Right renal pelvis (tissue), 4 donors: ENCODE data around the gene CHCHD6. TPM values are rescaled to one million over a fixed set of nuclear protein-coding genes. Genes with fewer than 3 reads are reported as not detected.

Source experiments
- DNase-seq, 4 donors: peaks; one replicate each; pipeline ENCODE4 v3.0.0-alpha.2; 2013; ENCODE audit warnings: low read depth in 4 of 4, low spot score in 3 of 4, missing footprints in 1 of 4
- polyA plus RNA-seq, 4 donors: library from polyadenylated mRNA; unstranded; fragments of 120-200 nt; gene quantifications; one replicate each; pipeline ENCODE4 v1.2.1, GENCODE V29; 2013; ENCODE audit not compliant: insufficient read length in 4 of 4

CHCHD6 gene
- polyA plus RNA-seq, 4 donors: 17.5 to 23.2 (median 18.1) TPM

DNA sequence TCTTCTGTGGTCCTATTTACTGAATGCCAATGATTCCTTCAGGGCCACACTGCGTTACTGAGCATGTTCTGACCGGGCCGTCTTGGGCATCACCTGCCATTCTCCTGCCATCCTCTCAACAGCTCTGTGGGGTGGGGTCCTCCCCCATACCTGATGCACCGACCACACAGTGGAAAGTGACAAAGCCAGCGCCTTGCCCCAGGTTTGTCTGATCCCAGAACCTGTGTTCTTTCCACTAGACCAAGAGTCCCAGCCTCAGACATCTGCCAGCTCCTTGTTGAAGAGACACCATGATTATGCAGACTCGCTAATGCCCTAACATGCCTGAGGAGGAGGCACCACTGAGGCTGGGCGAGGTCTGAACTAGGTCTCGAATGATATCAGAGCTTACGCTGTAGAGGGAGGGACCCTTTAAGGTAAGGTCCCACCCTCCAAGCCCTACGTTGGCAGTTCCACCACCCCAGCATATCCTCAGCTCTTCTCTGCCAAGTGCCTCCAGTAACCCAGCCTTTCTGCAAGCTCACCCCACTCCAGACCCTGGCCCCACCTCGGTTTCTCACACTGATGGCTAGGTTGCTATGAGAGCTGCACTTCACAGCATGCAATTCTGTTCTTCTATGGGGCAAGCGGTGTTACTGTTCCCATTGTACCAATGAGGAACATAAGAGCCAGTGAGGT lies 249.1 kb downstream of the CHCHD6 start:
- no peak for DNase-seq

DNA sequence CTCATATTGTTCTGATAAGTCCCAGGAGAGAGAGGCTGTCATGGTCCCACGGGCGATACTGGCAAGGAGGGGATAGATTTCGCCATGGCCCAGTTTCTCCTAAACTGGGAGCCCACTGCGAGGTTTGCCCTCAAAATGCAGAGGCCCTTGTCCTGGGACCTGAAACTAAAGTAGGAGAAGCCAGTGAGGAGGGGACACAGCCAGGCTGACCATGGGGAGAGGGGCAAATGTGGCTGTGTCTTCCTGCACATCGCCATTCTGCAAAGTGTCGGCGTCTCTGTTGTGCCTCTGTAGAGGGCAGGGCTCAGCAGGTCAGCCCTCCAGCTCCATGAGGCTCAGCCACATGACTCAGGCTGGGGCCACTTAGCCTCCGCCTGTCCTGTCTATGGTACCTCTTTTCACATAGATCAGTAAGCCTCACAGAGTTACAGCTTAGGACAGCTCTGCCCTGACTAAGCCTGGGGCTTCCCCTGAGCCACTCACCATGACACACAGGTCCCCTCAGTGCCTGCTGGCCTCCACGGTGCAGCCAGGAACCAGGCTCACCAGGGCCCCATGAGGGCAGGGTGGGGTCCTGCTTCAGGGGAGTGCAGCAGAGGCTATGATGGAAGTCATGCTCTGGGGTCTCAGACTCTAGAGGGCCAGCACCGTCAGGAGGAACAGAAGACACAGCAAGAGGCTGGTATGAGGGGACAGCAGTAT lies 250.3 kb downstream of the CHCHD6 start:
- DNase-seq: no peak

DNA sequence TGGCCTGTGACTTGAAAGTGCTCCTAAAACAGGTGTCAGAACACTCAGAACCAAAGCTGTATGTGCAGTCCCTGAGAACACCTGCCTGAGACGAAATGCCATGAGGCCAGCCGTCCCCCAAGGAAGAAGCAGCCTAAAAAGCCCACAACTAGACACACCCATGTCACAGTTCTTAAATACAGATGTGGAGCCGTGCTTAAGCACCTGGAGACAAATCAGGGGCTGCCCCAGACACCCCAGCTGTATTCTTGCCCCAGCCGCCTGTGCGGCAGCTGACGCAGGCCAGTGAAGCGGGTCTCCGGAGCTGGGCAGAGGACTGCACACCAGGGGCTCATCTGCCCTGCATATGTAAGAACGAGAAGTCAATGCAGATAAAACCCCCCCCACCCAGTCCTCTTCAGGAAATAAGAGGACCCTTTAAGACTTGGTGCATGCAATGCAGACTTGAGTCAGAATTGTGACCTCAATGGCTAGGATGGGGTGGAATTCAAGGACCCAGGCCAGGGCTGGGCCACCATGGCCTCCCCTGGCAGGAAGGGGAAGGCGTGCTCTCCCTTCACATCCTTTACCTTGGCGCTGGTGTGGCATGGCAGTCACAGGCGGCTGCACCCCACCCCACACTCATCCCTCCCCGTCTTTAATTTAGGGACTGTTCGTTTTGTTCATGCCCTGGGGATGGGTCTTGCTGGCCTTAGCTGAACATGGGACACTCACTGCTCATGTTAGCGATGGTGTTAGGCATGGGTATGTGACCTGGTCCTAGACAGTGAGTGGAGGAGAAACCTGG lies 251.2 kb downstream of the CHCHD6 start:
- DNase-seq: no peak

DNA sequence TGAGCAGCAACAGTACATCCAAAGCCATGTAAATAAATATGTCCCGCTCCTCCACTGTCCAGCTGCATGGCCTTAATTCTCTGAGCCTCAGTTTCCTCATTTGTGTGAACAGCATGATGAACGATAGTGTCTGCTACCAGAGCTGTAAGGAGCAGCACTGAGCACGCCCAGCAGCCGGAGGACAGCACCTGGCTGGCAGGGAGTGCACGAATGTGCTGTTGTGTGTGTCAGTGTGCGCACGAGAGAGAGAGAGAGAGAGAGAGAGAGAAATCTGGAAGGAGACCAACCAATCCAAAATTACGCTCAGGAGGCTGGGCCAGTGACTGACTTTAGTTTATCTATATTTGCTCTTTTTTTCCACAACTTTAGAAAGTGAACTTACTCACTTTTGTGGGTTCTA lies 252.3 kb downstream of the CHCHD6 start:
- no peak for DNase-seq

DNA sequence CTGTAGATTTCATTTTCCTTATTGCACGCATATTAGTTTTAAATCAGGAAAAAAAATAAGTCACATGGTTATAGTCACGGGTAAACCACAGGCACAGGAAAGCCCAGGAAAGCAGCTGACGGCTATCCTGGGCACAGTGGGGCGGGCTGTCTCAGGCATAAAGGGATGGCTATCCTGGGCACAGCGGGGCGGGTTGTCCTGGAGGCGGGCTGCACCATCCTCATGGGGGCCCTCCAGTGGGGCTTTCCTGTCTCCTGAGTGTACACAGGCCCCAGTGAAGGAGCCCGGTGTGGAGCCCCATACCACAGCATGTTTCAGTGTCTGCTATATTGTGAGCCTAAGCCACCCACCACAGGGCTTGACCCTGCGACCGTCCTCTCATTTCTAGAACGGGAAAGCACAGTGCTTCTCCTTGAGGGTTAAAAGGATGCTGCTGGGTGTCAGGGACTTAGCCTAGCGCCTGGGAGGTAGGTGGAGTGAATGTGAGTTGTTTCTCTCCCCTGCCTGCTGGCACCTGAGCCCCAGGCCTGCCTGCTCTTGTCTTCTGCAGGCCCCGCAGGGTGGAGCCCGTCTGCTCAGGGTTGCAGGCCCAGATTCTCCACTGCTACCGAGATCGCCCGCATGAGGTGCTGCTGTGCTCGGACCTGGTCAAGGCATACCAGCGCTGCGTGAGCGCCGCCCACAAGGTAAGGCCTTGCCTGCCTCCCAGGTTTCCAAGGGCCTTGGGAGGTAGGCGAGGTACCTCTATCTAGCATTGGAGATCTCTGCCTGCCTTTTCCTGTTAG lies 253.0 kb downstream of the CHCHD6 start:
- DNase-seq: no peak

DNA sequence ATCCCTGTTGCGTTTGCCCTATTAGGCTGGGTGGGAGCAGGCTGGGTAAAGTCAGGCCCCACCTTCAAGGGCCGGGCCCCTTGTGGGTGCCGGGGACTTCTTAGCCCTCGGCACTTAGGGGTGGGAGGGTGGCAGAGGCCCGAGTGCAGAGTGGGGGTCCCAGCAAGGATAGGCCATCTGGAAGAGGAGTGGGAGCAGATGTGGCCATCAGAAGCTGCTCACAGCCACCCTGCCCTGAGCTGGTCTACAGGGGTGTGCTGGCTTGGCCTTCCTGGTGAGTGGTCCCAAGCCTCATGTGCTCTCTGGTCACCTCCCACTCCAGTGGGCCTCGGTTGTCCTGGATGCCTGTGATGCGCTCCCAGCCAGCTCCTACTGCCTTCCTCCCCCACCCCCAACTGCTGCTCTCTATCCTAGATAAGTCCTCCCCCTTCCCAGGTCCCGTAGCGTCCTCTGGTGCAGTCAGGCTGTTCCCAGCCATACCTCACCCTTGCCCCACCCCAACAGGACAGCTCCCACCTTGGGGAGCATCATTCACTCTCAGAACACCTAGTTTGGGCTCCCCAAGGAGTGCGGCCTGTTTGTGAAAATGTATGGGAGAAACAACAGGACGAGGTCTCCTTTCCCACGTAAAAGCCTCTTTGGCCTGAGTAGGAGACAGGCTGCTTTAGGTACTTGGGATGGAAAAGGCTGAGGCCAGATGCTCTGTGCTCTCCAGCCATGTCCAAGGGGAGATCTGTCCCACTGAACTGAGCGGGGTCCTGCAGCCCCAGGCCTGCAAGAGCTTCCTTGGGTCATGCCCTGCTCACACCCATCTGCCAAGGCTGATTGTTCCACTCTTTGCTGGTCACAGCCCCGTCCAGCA lies 254.0 kb downstream of the CHCHD6 start:
- no peak for DNase-seq

DNA sequence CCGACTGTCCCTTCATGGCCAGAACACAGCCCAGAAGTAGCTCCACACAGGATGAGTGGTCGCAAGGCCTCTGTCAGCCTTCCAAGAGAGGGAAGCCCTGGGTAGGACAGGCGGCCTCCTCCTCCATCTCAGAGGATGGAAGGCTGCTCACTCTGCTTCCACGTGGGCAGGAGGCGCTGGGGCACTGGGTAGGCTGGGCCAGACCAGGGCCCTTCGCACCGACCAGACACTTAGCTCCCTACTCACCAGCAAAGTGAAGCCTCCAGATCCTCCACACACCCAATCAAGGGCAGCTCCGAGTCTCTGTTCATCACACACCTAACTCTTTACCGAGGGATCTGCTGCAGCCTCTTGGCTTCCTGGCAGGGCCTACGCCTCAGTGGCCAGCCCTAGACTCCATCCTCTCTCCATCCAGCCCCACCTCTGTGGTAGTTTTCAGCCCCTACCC lies 254.6 kb downstream of the CHCHD6 start:
- no peak for DNase-seq

DNA sequence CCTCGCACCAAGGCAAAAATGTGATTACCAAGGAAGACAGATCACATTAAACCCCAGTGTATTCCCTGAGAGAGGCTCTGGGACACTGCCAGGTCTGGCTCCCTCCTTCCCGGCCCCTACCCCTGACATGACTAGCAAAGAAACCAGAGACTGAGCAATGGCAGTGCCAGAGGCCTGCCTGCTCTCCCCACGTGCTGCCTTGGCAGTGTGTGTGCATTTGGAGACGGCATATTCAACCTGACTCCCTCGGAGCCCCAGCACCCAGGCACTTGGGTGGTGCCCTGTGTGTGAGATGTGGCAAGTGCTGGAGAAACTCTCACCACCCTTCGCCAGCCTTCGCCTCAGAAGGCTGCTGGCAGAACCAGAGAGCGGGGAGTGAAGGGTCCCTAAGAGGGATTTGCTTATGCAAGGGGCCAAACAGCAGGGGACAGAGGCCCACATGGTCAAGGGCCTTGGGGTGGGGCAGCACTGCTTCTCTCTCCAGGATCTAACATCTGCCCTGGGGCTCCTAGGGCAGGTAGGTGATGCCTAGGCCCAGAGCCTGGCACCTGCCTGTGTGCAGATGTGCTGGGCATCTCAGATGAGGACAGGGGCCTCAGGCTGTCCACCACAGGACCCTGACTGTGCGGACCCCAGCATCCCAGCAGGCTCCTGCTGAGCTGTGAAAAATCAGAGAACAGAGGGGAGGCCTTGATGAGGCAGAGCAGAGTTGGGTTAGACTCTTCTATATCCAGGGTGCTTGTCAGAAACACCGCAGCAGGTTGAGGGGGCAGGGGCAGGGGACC lies 255.3 kb downstream of the CHCHD6 start:
- no peak for DNase-seq

DNA sequence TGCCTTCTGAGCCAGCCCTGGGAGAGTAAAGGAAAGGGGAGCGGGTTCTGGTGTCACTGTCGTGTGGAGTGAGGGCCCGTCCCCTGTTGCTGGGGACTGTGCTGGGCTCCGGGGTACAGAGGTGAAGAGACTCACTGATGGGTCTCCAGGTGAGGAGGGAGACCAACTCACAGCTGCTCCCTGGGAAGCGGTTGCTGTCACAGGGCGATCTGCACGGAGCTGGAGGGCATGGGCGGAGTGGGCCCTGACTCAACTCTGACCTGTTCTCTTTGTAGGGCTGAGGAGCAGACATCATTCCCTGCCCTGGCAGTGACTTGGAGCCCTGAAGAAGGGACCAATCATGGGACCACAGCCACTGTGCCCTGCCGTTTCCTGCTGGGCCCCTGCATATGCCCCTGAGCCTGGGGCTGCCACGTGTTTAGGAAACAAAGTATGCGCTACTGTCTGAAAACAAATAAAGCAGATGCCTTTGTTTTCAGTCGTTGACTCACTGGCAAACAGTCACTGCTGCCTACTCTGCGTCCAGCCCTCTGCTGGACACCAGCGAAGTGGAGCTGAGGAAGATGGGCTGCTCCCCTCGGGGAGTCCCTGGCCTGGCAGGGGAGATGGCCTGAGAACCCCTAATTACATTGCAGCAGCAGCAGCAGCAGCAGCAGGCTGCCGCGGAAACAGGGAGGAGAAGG lies 256.0 kb downstream of the CHCHD6 start:
- DNase-seq: no peak

DNA sequence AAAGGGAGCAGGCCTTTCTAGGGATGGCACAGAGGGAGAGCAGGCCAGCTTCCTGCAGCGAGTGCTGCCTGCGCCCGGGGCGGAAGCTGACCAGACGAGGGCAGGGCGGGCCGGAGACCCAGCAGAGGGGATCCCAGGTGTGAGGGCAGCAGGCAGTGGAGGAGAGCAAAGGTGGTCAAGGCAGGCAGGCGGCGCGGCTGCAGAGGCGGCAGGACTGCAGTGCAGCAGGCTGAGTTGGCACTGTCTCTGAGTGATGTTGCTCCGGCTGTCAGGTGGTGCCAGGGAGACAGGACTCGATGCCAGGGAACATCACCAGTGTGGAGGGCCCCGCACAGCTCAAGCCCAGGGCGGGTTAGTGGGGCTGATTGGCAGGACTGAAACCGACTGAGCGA lies 256.6 kb downstream of the CHCHD6 start:
- DNase-seq: no peak

DNA sequence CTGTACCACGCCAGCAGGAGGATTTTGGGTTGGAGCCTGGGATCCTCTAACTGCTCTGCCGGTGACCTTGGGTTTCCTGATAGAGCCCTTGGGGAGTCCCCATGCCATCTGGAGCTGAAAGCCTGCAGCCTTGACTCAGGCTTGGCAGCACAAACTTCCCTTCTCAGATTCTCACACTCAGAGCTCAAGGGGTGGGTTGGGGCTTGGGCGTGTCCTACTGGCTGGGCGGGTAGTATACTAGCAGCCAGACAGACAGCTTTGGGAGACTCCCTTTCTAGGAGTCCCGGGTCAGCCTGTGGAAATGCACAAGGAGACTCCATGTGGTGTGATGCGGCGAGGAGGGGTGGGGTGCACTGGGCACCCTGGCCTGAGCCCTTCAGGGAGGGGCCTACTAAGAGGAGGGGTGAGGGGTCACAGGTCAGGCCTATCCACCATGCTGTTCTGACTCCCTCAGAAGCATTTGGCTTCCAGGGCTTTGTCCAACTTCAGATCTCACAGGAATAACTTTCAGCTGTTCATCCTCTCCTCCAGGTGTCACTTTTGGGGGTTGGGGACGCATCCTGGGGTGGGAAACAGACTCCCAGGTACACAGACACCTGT lies 257.3 kb downstream of the CHCHD6 start:
- no peak for DNase-seq

DNA sequence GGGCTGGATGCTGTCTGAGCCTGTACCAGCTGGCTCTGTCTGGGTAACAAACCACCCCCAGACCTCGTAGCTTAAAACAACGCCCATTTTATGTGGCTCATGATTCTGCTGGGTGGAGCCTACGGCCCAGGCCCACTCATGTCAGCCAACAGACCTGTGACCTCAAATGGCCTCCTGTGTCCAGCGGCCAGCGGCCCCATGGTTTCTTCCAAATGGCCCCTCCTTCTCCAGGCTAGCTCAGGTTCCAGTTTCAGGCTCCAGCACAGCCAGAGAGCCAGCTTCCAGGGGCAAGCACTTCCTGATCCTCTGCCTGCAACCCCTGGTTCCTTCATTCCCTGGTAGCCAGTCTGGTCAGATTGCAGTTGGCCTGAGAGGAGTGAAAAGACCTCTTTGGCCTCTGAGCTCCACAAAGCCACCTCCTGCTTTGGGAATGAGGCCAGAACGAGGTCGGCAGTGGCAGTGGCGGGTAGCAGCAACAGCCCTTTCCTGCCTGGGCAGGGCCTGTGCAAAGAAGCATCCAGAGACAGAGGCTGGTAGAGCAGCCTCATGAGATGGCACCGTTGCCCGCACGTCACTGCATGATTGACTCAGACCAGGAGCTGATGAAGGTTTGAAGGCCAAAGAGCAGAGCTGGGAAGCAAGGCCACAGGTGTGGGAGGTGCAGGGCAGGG lies 257.9 kb downstream of the CHCHD6 start:
- no peak for DNase-seq

DNA sequence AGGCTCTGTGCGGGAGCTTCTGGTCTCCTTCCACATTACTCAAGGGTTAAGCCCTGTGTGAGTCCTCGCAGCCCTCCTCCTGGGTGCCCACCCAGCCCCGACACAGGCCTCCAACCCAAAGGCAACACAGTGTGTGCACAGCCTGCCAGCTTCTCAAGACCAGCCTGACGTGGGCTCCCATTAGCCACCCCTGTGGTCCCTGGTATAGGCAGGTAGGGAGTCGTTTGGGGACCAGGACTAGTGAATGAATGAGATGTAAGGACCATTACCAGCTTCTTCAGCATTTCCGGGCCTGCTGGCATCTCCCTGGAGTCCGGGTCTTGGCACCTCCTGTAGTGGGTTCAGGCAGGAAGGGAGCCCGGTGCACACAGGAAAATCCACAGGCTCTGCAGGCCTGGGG lies 258.7 kb downstream of the CHCHD6 start:
- no peak for DNase-seq

DNA sequence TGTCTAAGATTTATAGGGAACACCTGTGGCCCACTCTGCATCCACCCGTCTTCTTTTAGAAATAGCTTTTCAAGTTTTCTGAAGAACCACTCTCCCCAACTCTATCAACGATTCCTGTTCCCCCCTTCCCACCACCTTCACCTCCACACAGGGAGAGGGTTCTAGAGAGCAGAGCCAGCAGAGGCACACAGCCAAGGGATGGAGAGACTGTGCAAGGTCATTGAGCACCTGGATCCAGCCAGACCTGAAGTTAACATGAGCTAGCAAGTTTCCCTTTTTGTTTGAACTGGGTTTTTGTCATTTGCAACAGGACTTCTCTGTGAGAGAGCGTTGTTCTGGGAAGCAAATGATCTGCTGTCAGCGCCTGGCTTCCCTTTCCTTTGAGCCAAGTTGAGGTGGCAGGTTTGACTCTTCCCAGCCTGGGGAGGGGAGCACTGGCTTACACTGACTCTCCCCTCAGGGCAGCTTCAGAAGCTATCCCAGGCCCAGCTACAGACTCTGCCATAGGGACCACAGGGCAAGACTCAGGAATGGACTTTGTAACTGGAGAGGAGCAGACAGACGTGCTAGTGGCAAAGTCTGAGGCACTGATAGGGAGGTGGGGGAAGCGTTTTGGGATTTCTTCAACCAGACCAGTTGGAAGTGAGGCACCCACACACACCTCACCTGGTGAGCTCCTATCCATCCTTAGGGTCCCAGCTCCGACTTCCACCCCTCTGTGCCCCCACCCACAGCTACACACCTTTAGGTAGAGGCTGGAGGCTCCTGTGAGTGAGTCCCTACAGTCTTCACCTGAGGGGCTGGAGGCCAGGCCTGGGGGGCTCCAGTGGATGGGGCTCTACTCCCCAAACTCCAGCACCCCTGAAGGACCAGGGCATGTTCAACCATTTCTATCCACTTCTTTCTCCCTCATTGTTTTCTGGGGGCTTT lies 259.5 kb downstream of the CHCHD6 start:
- no peak for DNase-seq

DNA sequence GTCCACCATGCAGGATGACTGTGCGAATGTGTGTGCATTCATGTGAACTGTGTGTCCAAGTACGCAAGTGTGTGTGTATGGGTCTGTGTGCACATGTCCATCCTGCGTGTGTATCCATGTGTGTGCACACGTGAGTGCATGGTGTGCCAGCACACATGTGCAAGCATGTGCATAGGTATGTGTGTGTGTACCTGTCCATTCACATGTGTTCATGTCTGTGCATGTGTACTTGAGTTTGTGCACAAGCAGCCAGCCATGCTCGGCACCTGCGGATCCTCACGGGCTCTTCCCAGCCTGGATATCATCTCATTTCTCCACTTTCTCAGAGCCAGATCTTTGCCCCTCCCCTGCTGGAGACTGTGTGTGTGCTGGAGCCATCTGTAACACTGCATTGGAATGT lies 260.2 kb downstream of the CHCHD6 start:
- no peak for DNase-seq

DNA sequence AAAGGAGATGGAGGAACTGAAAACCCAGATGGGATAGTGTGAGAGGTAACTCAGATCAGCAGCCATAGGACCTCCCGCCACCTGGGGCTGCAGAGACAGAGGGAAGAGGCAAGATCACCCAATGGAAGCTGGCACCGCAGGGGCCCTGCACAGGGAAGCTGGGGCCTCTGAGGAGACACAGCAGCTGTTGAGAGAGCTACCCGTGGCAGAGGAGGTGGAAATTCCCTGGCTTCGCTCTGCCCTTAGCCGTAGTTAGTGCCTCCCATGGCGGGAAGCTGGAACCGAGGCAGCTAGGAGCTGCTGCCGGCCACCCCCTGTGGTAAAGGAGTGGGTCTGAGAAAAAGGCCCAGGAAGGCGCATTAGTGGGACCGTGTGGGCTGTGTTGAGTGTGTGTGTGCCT lies 260.9 kb downstream of the CHCHD6 start:
- no peak for DNase-seq
